Neural cell (in vitro differentiated cells): ENCODE data around the gene ZNF425. TPM values are rescaled to one million over a fixed set of nuclear protein-coding genes. Genes with fewer than 3 reads are reported as not detected.

Experiments used
- H2AFZ ChIP-seq: fragments of 200-600, 300-800 bp; sonication (generic), shearing (Covaris generic); 2 replicates; pipeline ENCODE4 v1.6.0; 2014; ENCODE audit warnings: low read depth, mild to moderate bottlenecking, antibody characterized with exemption, low read length, moderate library complexity
- H3F3A ChIP-seq: fragments of 200-600 bp; shearing (Covaris generic); 2 replicates; pipeline ENCODE4 v1.6.1; 2016; ENCODE audit warnings: mild to moderate bottlenecking, moderate library complexity, mixed read lengths, antibody characterized with exemption, low read length; ENCODE audit not compliant: insufficient read depth, poor library complexity, severe bottlenecking
- H3K27ac ChIP-seq: fragments of 200-600, 300-800 bp; sonication (generic), shearing (Covaris generic); 2 replicates; pipeline ENCODE4 v1.5.1; 2014; ENCODE audit warnings: mild to moderate bottlenecking, low read length, moderate library complexity
- H3K27me3 ChIP-seq: fragments of 300-800, 200-600 bp; sonication (generic), shearing (Covaris generic); 2 replicates; pipeline ENCODE4 v1.6.0; 2014; ENCODE audit warnings: mild to moderate bottlenecking, low read depth, low read length, moderate library complexity; ENCODE audit not compliant: insufficient read depth
- H3K36me3 ChIP-seq: fragments of 300-800, 200-600 bp; sonication (generic), shearing (Covaris generic); 2 replicates; pipeline ENCODE4 v1.5.1; 2014; ENCODE audit warnings: mild to moderate bottlenecking, antibody characterized with exemption, low read length, moderate library complexity; ENCODE audit not compliant: insufficient read depth
- H3K4me2 ChIP-seq: fragments of 300-800, 200-600 bp; sonication (generic), shearing (Covaris generic); 2 replicates; pipeline ENCODE4 v1.6.0; 2014; ENCODE audit warnings: mild to moderate bottlenecking, low read length
- H3K4me3 ChIP-seq: fragments of 300-800, 200-600 bp; sonication (generic), shearing (Covaris generic); 2 replicates; pipeline ENCODE4 v1.5.1; 2014; ENCODE audit warnings: mild to moderate bottlenecking, low read length, moderate library complexity
- H3K79me2 ChIP-seq: fragments of 200-600 bp; shearing (Covaris generic); replicated peaks from 2 replicates; pipeline ENCODE4 v1.6.0; 2014; ENCODE audit warnings: mild to moderate bottlenecking, low read length, moderate library complexity; ENCODE audit not compliant: insufficient read depth
- H3K9ac ChIP-seq: fragments of 300-800, 200-600 bp; sonication (generic), shearing (Covaris generic); 2 replicates; pipeline ENCODE4 v1.6.1; 2016; ENCODE audit warnings: mild to moderate bottlenecking, low read length, mixed read lengths
- H3K9me2 ChIP-seq: fragments of 200-600 bp; shearing (Covaris generic); 2 replicates; pipeline ENCODE4 v1.6.1; 2016; ENCODE audit warnings: mild to moderate bottlenecking, low read length, mixed read lengths; ENCODE audit not compliant: insufficient read depth
- H3K9me3 ChIP-seq: fragments of 200-600, 300-800 bp; sonication (generic), shearing (Covaris generic); 2 replicates; pipeline ENCODE4 v1.6.1; 2016; ENCODE audit warnings: mild to moderate bottlenecking, mixed run types, low read length, moderate library complexity, mixed read lengths
- H4K20me1 ChIP-seq: fragments of 200-600 bp; shearing (Covaris generic); 2 replicates; pipeline ENCODE4 v1.6.1; 2016; ENCODE audit warnings: mild to moderate bottlenecking, mixed run types; ENCODE audit not compliant: insufficient read depth
- CTCF ChIP-seq: fragments of 450-650 bp; IDR thresholded peaks from 2 replicates; pipeline ENCODE4 v1.5.1; 2014; ENCODE audit warnings: antibody characterized with exemption, mild to moderate bottlenecking, moderate library complexity; ENCODE audit not compliant: poor library complexity, severe bottlenecking
- EP300 ChIP-seq: fragments of 450-650 bp; conservative IDR thresholded peaks from 2 replicates; pipeline ENCODE4 v1.6.1; 2014; ENCODE audit warnings: antibody characterized with exemption, mild to moderate bottlenecking, moderate library complexity; ENCODE audit not compliant: poor library complexity, severe bottlenecking
- EZH2 ChIP-seq: fragments of 200-600, 300-800 bp; shearing (Covaris generic), sonication (generic); IDR thresholded peaks from 2 replicates; pipeline ENCODE4 v1.6.1; 2014; ENCODE audit warnings: antibody characterized with exemption, low read length, borderline replicate concordance, mild to moderate bottlenecking; ENCODE audit not compliant: insufficient read depth, poor library complexity, severe bottlenecking
- MXI1 ChIP-seq: fragments of 450-650 bp; conservative IDR thresholded peaks from 2 replicates; pipeline ENCODE4 v1.6.1; 2014; ENCODE audit warnings: antibody characterized with exemption, mild to moderate bottlenecking; ENCODE audit not compliant: poor library complexity, severe bottlenecking
- POLR2AphosphoS5 ChIP-seq: IDR thresholded peaks from 2 replicates; pipeline ENCODE4 v1.6.1; 2012
- RAD21 ChIP-seq: fragments of 450-650 bp; conservative IDR thresholded peaks from 2 replicates; pipeline ENCODE4 v1.6.1; 2014; ENCODE audit warnings: antibody characterized with exemption, mild to moderate bottlenecking, moderate library complexity
- REST ChIP-seq: IDR thresholded peaks from 2 replicates; pipeline ENCODE4 v1.6.1; 2012; ENCODE audit warnings: borderline replicate concordance
- SMC3 ChIP-seq: fragments of 450-650 bp; conservative IDR thresholded peaks from 2 replicates; pipeline ENCODE4 v1.6.1; 2014; ENCODE audit warnings: antibody characterized with exemption, mild to moderate bottlenecking, moderate library complexity; ENCODE audit not compliant: poor library complexity
- TAF1 ChIP-seq: IDR thresholded peaks from 2 replicates; pipeline ENCODE4 v1.6.1; 2012; ENCODE audit warnings: low read depth
- polyA plus RNA-seq: library from polyadenylated mRNA; depleted of rRNA; stranded (reverse); fragments of >200 nt; gene quantifications from 2 replicates; pipeline ENCODE4 v1.2.3, GENCODE V29; 2014

Gene ZNF425
- polyA plus RNA-seq, 1 donor from 2014 or later: 5.1 TPM

GRCh38 chr7:149104214-149104613, 21.9 kb downstream of the ZNF425 start:
- Histone ChIP-seq H3K79me2 (no peaks in the 10 kb centered on the region), H2AFZ (no peak overlapping the region), H3K4me3 (no peak overlapping the region), H3F3A (no peaks in the 10 kb centered on the region), H4K20me1 (no peaks in the 10 kb centered on the region), H3K9me2 (no peaks in the 10 kb centered on the region), H3K9me3 (no peaks in the 10 kb centered on the region), H3K27ac (no peak overlapping the region), H3K36me3 (no peaks in the 10 kb centered on the region), H3K4me2 (no peak overlapping the region), H3K27me3 (no peaks in the 10 kb centered on the region), H3K9ac (no peak overlapping the region)
- TF ChIP-seq EP300 (no peak), TAF1 (no peak), RAD21 (no peak)

- H3K9me2 ChIP-seq: no peaks in the 10 kb centered on the region
- no peak overlapping the region for H3K4me3 ChIP-seq
- no peaks in the 10 kb centered on the region for H3K27me3 ChIP-seq
- H3K27ac ChIP-seq: no peak overlapping the region
- no peaks in the 10 kb centered on the region for H3K9me3 ChIP-seq
- H3F3A ChIP-seq: no peaks in the 10 kb centered on the region
- TF ChIP-seq SMC3 (no peak), TAF1 (no peak), POLR2AphosphoS5 (no peak), CTCF (no peak), RAD21 (no peak), EZH2 (no peak), EP300 (no peak), REST (no peak), MXI1 (no peak)
- H3K36me3 ChIP-seq: no peaks in the 10 kb centered on the region
- no peak overlapping the region for H3K9ac ChIP-seq
- no peak overlapping the region for H2AFZ ChIP-seq
- no peaks in the 10 kb centered on the region for H4K20me1 ChIP-seq
- H3K79me2 ChIP-seq: no peaks in the 10 kb centered on the region
- no peak overlapping the region for H3K4me2 ChIP-seq
Observed at GRCh38 chr7:149103424-149103823, 22.7 kb downstream of the ZNF425 start.

- Histone ChIP-seq H3F3A (no peaks in the 10 kb centered on the region), H3K9ac (no peak overlapping the region), H3K36me3 (no peaks in the 10 kb centered on the region), H3K9me2 (no peaks in the 10 kb centered on the region), H3K4me2 (no peak overlapping the region), H3K79me2 (no peaks in the 10 kb centered on the region), H3K27ac (no peak overlapping the region), H4K20me1 (no peaks in the 10 kb centered on the region), H3K9me3 (no peaks in the 10 kb centered on the region), H3K4me3 (no peak overlapping the region), H2AFZ (no peak overlapping the region), H3K27me3 (no peaks in the 10 kb centered on the region)
- TF ChIP-seq MXI1 (no peak), REST (no peak)
Observed at GRCh38 chr7:149102666-149103065, 23.5 kb downstream of the ZNF425 start.
